ENCODE measurements around the gene CRCP. TPM values are rescaled to one million over a fixed set of nuclear protein-coding genes. Genes with fewer than 3 reads are reported as not detected.

Gene CRCP
- 19.4 and 21.2 TPM in 2 replicates for total RNA-seq

DNA sequence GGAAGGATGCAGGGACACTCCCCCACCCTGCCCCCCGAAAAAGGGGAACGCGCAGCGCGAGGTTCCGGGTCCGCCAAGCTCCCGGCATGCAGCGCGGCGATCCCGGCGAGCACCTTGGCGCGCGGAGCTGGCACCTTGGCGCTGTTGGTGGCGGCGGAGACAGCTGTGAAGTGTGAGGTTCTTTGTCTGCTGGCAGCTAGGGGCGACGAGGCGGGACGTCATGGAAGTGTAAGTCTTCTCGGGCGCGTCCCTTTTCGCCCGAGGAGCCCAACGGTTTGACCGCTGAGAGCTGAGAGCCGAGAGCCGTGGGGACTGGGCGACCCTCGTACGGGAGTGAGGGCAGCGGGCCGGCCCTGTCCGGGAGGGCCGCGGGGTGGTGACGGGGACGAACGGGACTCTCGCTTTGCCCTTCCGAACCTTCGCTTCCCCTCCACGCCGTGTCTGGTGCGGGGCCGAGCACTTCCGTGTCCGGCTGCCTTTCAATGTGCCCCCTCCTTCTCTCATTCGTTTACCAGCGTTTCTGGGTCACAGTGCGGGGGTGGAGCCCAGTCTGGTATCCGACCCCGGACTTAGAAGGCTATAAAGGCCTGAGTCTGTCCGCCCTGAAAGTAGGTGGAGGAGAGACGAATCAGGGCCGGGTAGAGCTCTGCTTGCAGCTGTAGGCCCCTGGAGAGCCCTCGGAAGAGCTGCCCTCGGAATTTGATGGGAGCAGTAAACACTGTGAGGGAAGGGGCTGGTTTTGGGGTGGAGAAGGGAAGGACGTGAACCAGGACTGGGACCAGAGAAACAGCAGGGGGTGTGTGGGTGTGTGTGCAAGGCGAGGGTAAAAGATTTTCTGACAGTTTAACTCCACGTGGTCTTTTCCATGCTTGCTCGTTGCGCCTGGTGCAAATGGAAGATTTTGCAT, at the start of gene CRCP:
Gene CRCP, plus strand, starts transcription at position 105 of the 907 bp plus-strand sequence. Its CDS starts 116 bp downstream, at position 221.

DNA sequence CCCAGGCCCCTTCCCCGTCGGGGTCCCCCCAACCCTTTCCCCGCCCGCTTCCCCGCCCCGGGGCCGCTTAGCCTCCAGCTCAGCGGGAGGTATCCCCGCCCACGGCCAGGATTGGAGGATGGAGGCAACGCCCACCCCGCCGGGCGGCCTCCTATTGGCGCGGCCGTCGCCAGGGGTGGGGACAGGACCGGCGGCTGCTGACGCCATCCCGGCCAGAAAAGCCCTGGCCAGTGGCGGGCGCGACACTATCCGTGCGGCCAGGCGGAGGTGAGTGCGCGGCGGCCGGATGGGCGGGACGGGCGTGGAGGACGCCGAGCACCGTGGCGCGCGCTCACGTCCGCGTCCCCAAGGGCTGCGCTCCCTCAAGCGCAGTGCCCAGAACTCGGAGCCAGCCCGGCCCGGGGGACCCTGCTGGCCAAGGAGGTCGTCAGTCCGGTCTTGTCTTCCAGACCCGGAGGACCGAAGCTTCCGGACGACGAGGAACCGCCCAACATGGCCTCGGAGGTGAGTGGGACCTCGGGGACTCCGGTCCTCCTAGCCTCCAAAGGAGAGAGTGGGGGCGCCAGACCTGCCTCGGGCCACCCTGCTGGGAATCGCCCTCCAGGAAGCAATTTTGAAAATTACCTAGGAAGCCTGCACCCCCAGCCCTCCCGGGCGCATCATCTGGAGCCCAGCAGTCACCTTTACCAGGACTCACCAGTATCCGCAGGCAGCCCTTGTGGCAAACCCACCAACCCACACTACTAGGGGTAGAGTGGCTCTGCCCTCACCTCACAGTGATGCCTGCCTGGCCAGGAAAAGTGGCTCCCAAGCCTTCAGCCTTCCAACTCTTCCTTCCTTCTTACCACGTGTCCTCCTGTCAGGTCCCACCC, 38.8 kb upstream of the CRCP start, which contains the start of gene ASL:
Gene ASL, plus strand, starts transcription at position 230 of the 872 bp plus-strand sequence. Its CDS starts 263 bp downstream, at position 493.

Other genes starting within 250 kb of the CRCP start
- 23.9 and 27.6 TPM in 2 replicates for gene VKORC1L1, start 241.8 kb upstream of the CRCP start, total RNA-seq
- 26.1 and 26.6 TPM in 2 replicates for gene GUSB, start 132.6 kb upstream of the CRCP start, total RNA-seq
- gene ASL, start 39.0 kb upstream of the CRCP start, total RNA-seq: 40.0 and 58.3 TPM in 2 replicates
- 62.9 and 86.1 TPM in 2 replicates for gene TPST1, start 90.5 kb downstream of the CRCP start, total RNA-seq

Measured in smooth muscle cell of the pulmonary artery (primary cell).